T-helper 2 cell treated with Interferon-gamma antibody and Interleukin-4, amounts not matched to agents 5 μg/mL and 100 μg/mL, for 36 hours (primary cell): Measurements from ENCODE around the gene SLIT1.
A peak's percentile ranks its signal among the peaks of the same experiment; 100 is the strongest.
"Not testable (repeated sequence)": the region's sequence is repeated elsewhere in the genome, so short reads cannot be mapped to it uniquely, and the experiment has no call there.

Experiments used
- DNase-seq: peaks from one replicate; pipeline ENCODE4 v3.0.0; 2021; ENCODE audit warnings: low spot score
- H3K27ac Mint-ChIP-seq: one replicate; pipeline ENCODE4 v1.8.0; 2021; ENCODE audit warnings: mild to moderate bottlenecking, mixed read lengths
- H3K27me3 Mint-ChIP-seq: one replicate; pipeline ENCODE4 v1.8.0; 2021; ENCODE audit warnings: low read depth, mixed read lengths
- H3K36me3 Mint-ChIP-seq: one replicate; pipeline ENCODE4 v1.8.0; 2021; ENCODE audit warnings: low read depth, mixed read lengths
- H3K4me1 Mint-ChIP-seq: one replicate; pipeline ENCODE4 v1.8.0; 2021; ENCODE audit warnings: low read depth, mixed read lengths
- H3K4me3 Mint-ChIP-seq: one replicate; pipeline ENCODE4 v1.8.0; 2022; ENCODE audit warnings: mild to moderate bottlenecking, moderate library complexity, mixed read lengths
- H3K9me3 Mint-ChIP-seq: one replicate; pipeline ENCODE4 v1.8.0; 2021; ENCODE audit warnings: mixed read lengths

The SLIT1 gene

GRCh38 chr10:97097084-97097433 is 88.7 kb downstream of the SLIT1 start:
- no peak for DNase-seq
- peaks cover 29% of the 10 kb centered on the region for H3K27me3 Mint-ChIP-seq
- peaks cover 2% of the 10 kb centered on the region for H3K4me1 Mint-ChIP-seq
- H3K9me3 Mint-ChIP-seq: no peaks in the 10 kb centered on the region
- no peak overlapping the region for H3K4me3 Mint-ChIP-seq
- H3K36me3 Mint-ChIP-seq: no peaks in the 10 kb centered on the region
- no peak overlapping the region for H3K27ac Mint-ChIP-seq

GRCh38 chr10:97096261-97097083 is 89.3 kb downstream of the SLIT1 start:
- H3K9me3 Mint-ChIP-seq: no peaks in the 10 kb centered on the region
- H3K27ac Mint-ChIP-seq: no peak overlapping the region
- DNase-seq: no peak
- H3K4me3 Mint-ChIP-seq: no peak overlapping the region
- peaks cover 29% of the 10 kb centered on the region for H3K27me3 Mint-ChIP-seq
- H3K36me3 Mint-ChIP-seq: no peaks in the 10 kb centered on the region
- H3K4me1 Mint-ChIP-seq: peaks cover 2% of the 10 kb centered on the region

GRCh38 chr10:97095701-97096260 is 90.0 kb downstream of the SLIT1 start:
- H3K27me3 Mint-ChIP-seq: peaks cover 29% of the 10 kb centered on the region
- DNase-seq: no peak
- no peaks in the 10 kb centered on the region for H3K9me3 Mint-ChIP-seq
- H3K4me3 Mint-ChIP-seq: no peak overlapping the region
- H3K4me1 Mint-ChIP-seq: peaks cover 2% of the 10 kb centered on the region
- H3K36me3 Mint-ChIP-seq: no peaks in the 10 kb centered on the region
- H3K27ac Mint-ChIP-seq: no peak overlapping the region

GRCh38 chr10:97090644-97091043 is 95.1 kb downstream of the SLIT1 start:
- Mint-ChIP-seq H3K36me3 (no peaks in the 10 kb centered on the region), H3K9me3 (no peaks in the 10 kb centered on the region), H3K27ac (no peak overlapping the region), H3K27me3 (peaks cover 30% of the 10 kb centered on the region), H3K4me1 (no peaks in the 10 kb centered on the region), H3K4me3 (no peak overlapping the region)
- no peak for DNase-seq

GRCh38 chr10:97090035-97090434 is 95.7 kb downstream of the SLIT1 start:
- Mint-ChIP-seq H3K27me3 (peaks cover 24% of the 10 kb centered on the region), H3K27ac (no peak overlapping the region), H3K9me3 (no peaks in the 10 kb centered on the region), H3K36me3 (no peaks in the 10 kb centered on the region), H3K4me1 (no peaks in the 10 kb centered on the region), H3K4me3 (no peak overlapping the region)
- no peak for DNase-seq

GRCh38 chr10:97089209-97089870 is 96.4 kb downstream of the SLIT1 start:
- H3K27ac Mint-ChIP-seq: no peak overlapping the region
- H3K4me1 Mint-ChIP-seq: no peaks in the 10 kb centered on the region
- no peak for DNase-seq
- H3K27me3 Mint-ChIP-seq: peaks cover 22% of the 10 kb centered on the region
- no peak overlapping the region for H3K4me3 Mint-ChIP-seq
- no peaks in the 10 kb centered on the region for H3K36me3 Mint-ChIP-seq
- no peaks in the 10 kb centered on the region for H3K9me3 Mint-ChIP-seq

GRCh38 chr10:97087296-97087695 is 98.5 kb downstream of the SLIT1 start:
- Mint-ChIP-seq H3K27ac (no peak overlapping the region), H3K4me3 (no peak overlapping the region)

GRCh38 chr10:97086530-97086929 is 99.2 kb downstream of the SLIT1 start:
- Mint-ChIP-seq H3K36me3 (no peaks in the 10 kb centered on the region), H3K27me3 (peaks cover 22% of the 10 kb centered on the region), H3K4me3 (no peak overlapping the region), H3K9me3 (no peaks in the 10 kb centered on the region), H3K4me1 (no peaks in the 10 kb centered on the region), H3K27ac (no peak overlapping the region)
- DNase-seq: no peak

More at GRCh38 chr10:97087296-97087695, 98.5 kb downstream of the SLIT1 start:
- H3K4me1 Mint-ChIP-seq: no peaks in the 10 kb centered on the region
- no peaks in the 10 kb centered on the region for H3K36me3 Mint-ChIP-seq
- no peaks in the 10 kb centered on the region for H3K9me3 Mint-ChIP-seq
- H3K27me3 Mint-ChIP-seq: peaks cover 17% of the 10 kb centered on the region
- no peak for DNase-seq

- no peak overlapping the region for H3K27ac Mint-ChIP-seq
- H3K36me3 Mint-ChIP-seq: no peaks in the 10 kb centered on the region
- H3K4me3 Mint-ChIP-seq: no peak overlapping the region
- H3K27me3 Mint-ChIP-seq: peaks cover 14% of the 10 kb centered on the region
- no peaks in the 10 kb centered on the region for H3K9me3 Mint-ChIP-seq
- DNase-seq: no peak
- H3K4me1 Mint-ChIP-seq: no peaks in the 10 kb centered on the region
Observed at GRCh38 chr10:97083228-97083829, 102.4 kb downstream of the SLIT1 start.

- H3K36me3 Mint-ChIP-seq, H3K4me3 Mint-ChIP-seq, H3K4me1 Mint-ChIP-seq, H3K27ac Mint-ChIP-seq, DNase-seq, H3K9me3 Mint-ChIP-seq: not testable (repeated sequence)
- H3K27me3 Mint-ChIP-seq: peaks cover 12% of the 10 kb centered on the region
Observed at GRCh38 chr10:97082575-97082974, 103.2 kb downstream of the SLIT1 start.

GRCh38 chr10:97081621-97082235 is 104.0 kb downstream of the SLIT1 start:
- Mint-ChIP-seq H3K4me3 (no peak overlapping the region), H3K4me1 (no peaks in the 10 kb centered on the region), H3K36me3 (no peaks in the 10 kb centered on the region), H3K9me3 (no peaks in the 10 kb centered on the region), H3K27ac (no peak overlapping the region), H3K27me3 (peaks cover 10% of the 10 kb centered on the region)
- peak; percentile 52 for DNase-seq

GRCh38 chr10:97080051-97080776 is 105.5 kb downstream of the SLIT1 start:
- H3K27ac Mint-ChIP-seq: no peak overlapping the region
- H3K27me3 Mint-ChIP-seq: peaks cover 10% of the 10 kb centered on the region
- H3K9me3 Mint-ChIP-seq: no peaks in the 10 kb centered on the region
- no peak overlapping the region for H3K4me3 Mint-ChIP-seq
- H3K4me1 Mint-ChIP-seq: no peaks in the 10 kb centered on the region
- no peak for DNase-seq
- H3K36me3 Mint-ChIP-seq: no peaks in the 10 kb centered on the region

- Mint-ChIP-seq H3K4me3 (no peak overlapping the region), H3K9me3 (no peaks in the 10 kb centered on the region), H3K27ac (no peak overlapping the region), H3K27me3 (peaks cover 10% of the 10 kb centered on the region), H3K36me3 (no peaks in the 10 kb centered on the region), H3K4me1 (no peaks in the 10 kb centered on the region)
- no peak for DNase-seq
Observed at GRCh38 chr10:97079448-97079847, 106.3 kb downstream of the SLIT1 start.
